GM12878 (cell line): ENCODE measurements around the gene ETV6. TPM values are rescaled to one million over a fixed set of nuclear protein-coding genes. Genes with fewer than 3 reads are reported as not detected.

Experiments used
- ATAC-seq: fragments of 200-7000 bp; cut with Tn5 transposase; 3 replicates; pipeline ENCODE4 v1.9.1; 2020; ENCODE audit warnings: mild to moderate bottlenecking, moderate library complexity
- BruUV-seq: library from RNA; stranded (reverse); fragments of 400-500 nt; replicated peaks from 2 replicates; lab custom pipeline; 2021; lab: Mats Ljungman, UMichigan
- CTCF ChIA-PET: fragments of 300-600 bp; sonication (Branson Sonifier 250); formaldehyde crosslinking; extraction: SDS; loops from one replicate; lab custom pipeline; 2021; ENCODE audit warnings: inconsistent platforms; lab: Yijun Ruan, JAX
- POLR2A ChIA-PET: fragments of 350-600 bp; formaldehyde crosslinking; extraction: SDS; loops from one replicate; lab custom pipeline; 2021; ENCODE audit warnings: inconsistent platforms; lab: Charles Lee
- RAD21 ChIA-PET: fragments of 300-600 bp; sonication (Branson Sonifier 250); formaldehyde crosslinking; loops from one replicate; lab custom pipeline; 2023; ENCODE audit warnings: antibody characterized with exemption; ENCODE audit not compliant: unreplicated experiment; lab: Charles Lee
- SMC1A ChIA-PET: fragments of 300-600 bp; sonication (Branson Sonifier 250); formaldehyde crosslinking; loops from one replicate; lab custom pipeline; 2023; ENCODE audit not compliant: unreplicated experiment, uncharacterized antibody; lab: Charles Lee
- DNase-seq: peaks from one replicate; pipeline ENCODE4 v3.0.0-alpha.2; 2011; ENCODE audit warnings: low read depth, low spot score
- FAIRE-seq: peaks from 3 replicates; lab custom pipeline; 2011; peaks lifted over from hg19 to GRCh38; lab: Jason Lieb, UNC
- H2AFZ ChIP-seq: 2 replicates; pipeline ENCODE4 v1.6.0; 2011; ENCODE audit warnings: low read depth, low read length, control low read depth; ENCODE audit not compliant: control insufficient read depth
- H3K27ac ChIP-seq: 2 replicates; pipeline ENCODE4 v1.5.1; 2011; ENCODE audit warnings: control low read depth; ENCODE audit not compliant: control insufficient read depth, insufficient read depth
- H3K27me3 ChIP-seq, 2 experiments: replicated peaks in 1 of 2; 2 replicates each; pipeline versions ENCODE4 v1.6.0 to v1.6.1; 2011; ENCODE audit warnings: low read length in 1 of 2; ENCODE audit not compliant: control insufficient read depth in 2 of 2, insufficient read depth in 2 of 2
- H3K36me3 ChIP-seq, 2 experiments: 2 replicates each; pipeline ENCODE4 v1.5.1; 2011; ENCODE audit warnings: low read length in 1 of 2; ENCODE audit not compliant: control insufficient read depth in 2 of 2, insufficient read depth in 2 of 2
- H3K4me1 ChIP-seq: 2 replicates; pipeline ENCODE4 v1.6.1; 2011; ENCODE audit warnings: mild to moderate bottlenecking, low read length, moderate library complexity, mixed read lengths; ENCODE audit not compliant: control insufficient read depth, insufficient read depth
- H3K4me2 ChIP-seq: 2 replicates; pipeline ENCODE4 v1.6.0; 2011; ENCODE audit warnings: control low read depth; ENCODE audit not compliant: control insufficient read depth, insufficient read depth
- H3K4me3 ChIP-seq: fragments of 200-600 bp; sonication (generic); 2 replicates; pipeline ENCODE4 v1.5.1; 2016
- H3K79me2 ChIP-seq: 2 replicates; pipeline ENCODE4 v1.6.0; 2011; ENCODE audit warnings: low read length; ENCODE audit not compliant: control insufficient read depth, insufficient read depth
- H3K9ac ChIP-seq: 2 replicates; pipeline ENCODE4 v1.8.0; 2011; ENCODE audit warnings: low read length, control low read depth, mixed read lengths; ENCODE audit not compliant: control insufficient read depth, insufficient read depth
- H3K9me3 ChIP-seq: replicated peaks from 3 replicates; pipeline ENCODE4 v1.5.1; 2011; ENCODE audit warnings: mild to moderate bottlenecking, low read length; ENCODE audit not compliant: control insufficient read depth, insufficient read depth
- H4K20me1 ChIP-seq: 2 replicates; pipeline ENCODE4 v1.6.0; 2011; ENCODE audit not compliant: control insufficient read depth, insufficient read depth
- ATF7 ChIP-seq: fragments of 450-650 bp; IDR thresholded peaks from 2 replicates; pipeline ENCODE4 v1.6.1; 2016; ENCODE audit warnings: low read depth, mild to moderate bottlenecking
- BCLAF1 ChIP-seq: fragments of 450-650 bp; IDR thresholded peaks from 2 replicates; pipeline ENCODE4 v1.6.1; 2017; ENCODE audit warnings: antibody characterized with exemption, mild to moderate bottlenecking, moderate library complexity
- BRCA1 ChIP-seq: IDR thresholded peaks from 2 replicates; pipeline ENCODE4 v1.6.1; 2011; ENCODE audit warnings: low read depth, low read length, improper control_type of control experiment
- E2F4 ChIP-seq: IDR thresholded peaks from 2 replicates; pipeline ENCODE4 v1.6.1; 2012; ENCODE audit warnings: low read depth, low read length, improper control_type of control experiment
- EP300 ChIP-seq, 2 experiments: fragments of 150-350 bp in 1 of 2; IDR thresholded peaks; 2 replicates each; pipeline ENCODE4 v1.6.1; 2011 to 2012; ENCODE audit warnings: low read depth in 2 of 2, low read length in 2 of 2, borderline replicate concordance in 1 of 2, improper control_type of control experiment in 1 of 2, inconsistent platforms in 1 of 2; ENCODE audit not compliant: control insufficient read depth in 1 of 2
- HSF1 ChIP-seq: fragments of 150-350 bp; IDR thresholded peaks from 2 replicates; pipeline ENCODE4 v1.6.1; 2014; ENCODE audit warnings: mild to moderate bottlenecking, low read depth, low read length
- IKZF2 ChIP-seq, 2 experiments: fragments of 450-650 bp; IDR thresholded peaks; 2 replicates each; pipeline ENCODE4 v1.6.1; 2017; ENCODE audit warnings: mild to moderate bottlenecking in 2 of 2, moderate library complexity in 2 of 2
- JUNB ChIP-seq: IDR thresholded peaks from 2 replicates; pipeline ENCODE4 v1.6.1; 2016; ENCODE audit warnings: antibody characterized with exemption, mild to moderate bottlenecking
- MXI1 ChIP-seq: fragments of 150-350 bp; IDR thresholded peaks from 2 replicates; pipeline ENCODE4 v1.6.1; 2011; ENCODE audit warnings: low read depth, mild to moderate bottlenecking, inconsistent platforms, low read length, improper control_type of control experiment
- RAD51 ChIP-seq: fragments of 450-650 bp; IDR thresholded peaks from 2 replicates; pipeline ENCODE4 v1.6.1; 2016; ENCODE audit warnings: moderate library complexity, mild to moderate bottlenecking, inconsistent platforms
- SKIL ChIP-seq: fragments of 450-650 bp; IDR thresholded peaks from 2 replicates; pipeline ENCODE4 v1.6.1; 2017; ENCODE audit warnings: mild to moderate bottlenecking, low read depth, inconsistent platforms; ENCODE audit not compliant: poor library complexity, severe bottlenecking
- SMC3 ChIP-seq: IDR thresholded peaks from 2 replicates; pipeline ENCODE4 v1.6.1; 2011; ENCODE audit warnings: low read length, improper control_type of control experiment, borderline replicate concordance
- SUZ12 ChIP-seq: fragments of 200-600 bp; sonication (generic); IDR thresholded peaks from one replicate; pipeline ENCODE4 v1.6.1; 2018; ENCODE audit warnings: antibody characterized with exemption, mild to moderate bottlenecking; ENCODE audit not compliant: unreplicated experiment
- ZSCAN29 ChIP-seq: fragments of 450-650 bp; IDR thresholded peaks from 2 replicates; pipeline ENCODE4 v1.6.1; 2017; ENCODE audit warnings: mild to moderate bottlenecking, moderate library complexity
- WGBS: methylation state at CpG from one replicate; pipeline ENCODE4 v1.1.6; 2016; ENCODE audit warnings: low lambda C conversion rate; ENCODE audit not compliant: insufficient replicate concordance, insufficient coverage; ENCODE audit errors: missing lambda C conversion rate; 5-methylcytosine and 5-hydroxymethylcytosine counted together
- in situ Hi-C: fragments of 300-500 bp; cut with MboI; formaldehyde crosslinking; loops from 9 replicates; pipeline ENCODE4 v1.14.3; 2018; ENCODE audit warnings: mixed read lengths
- intact Hi-C: fragments of 100-400 bp; cut with micrococcal nuclease; formaldehyde crosslinking; loops from one replicate; pipeline ENCODE4 v1.14.2; 2022; ENCODE audit not compliant: unreplicated experiment
- polyA plus RNA-seq, 11 experiments: library from polyadenylated mRNA; depleted of rRNA in 4 of 11; unstranded in 6 of 11; stranded (reverse) in 5 of 11; fragments of >200 nt; fragmentation: Nextera tagmentation in 4 of 11; fragmentation: Illumina TruSeq in 1 of 11; extraction: Ambion mirVana in 4 of 11; extraction: Trizol in 1 of 11; gene quantifications; 1 replicate in 1 of 11; 2 replicates in 10 of 11; pipeline versions ENCODE4 v1.2.1 to v1.2.3, GENCODE V29; 2011 to 2016; ENCODE audit warnings: inconsistent platforms in 2 of 11, missing spikeins in 2 of 11, low read depth in 1 of 11
- total RNA-seq, 4 experiments: library from RNA; depleted of rRNA in 3 of 4; stranded (reverse); fragments of >200 nt in 3 of 4; fragmentation: Illumina TruSeq in 1 of 4; extraction: Trizol in 1 of 4; gene quantifications; 2 replicates each; pipeline versions ENCODE4 v1.2.1 to v1.2.3, GENCODE V29; 2013 to 2021

The ETV6 gene
- total and polyA plus RNA-seq, 10 of the 15 experiments (the other 5 are each of a cell fraction or from before 2014, with no cell fraction given): 6.6 to 74.8 (median 24.6) TPM

- no peak for TF ChIP-seq BCLAF1
These were observed 82.5 kb downstream of the ETV6 start (continued) for GRCh38 chr12:11732023-11732422.

GRCh38 chr12:11732715-11733114 is 83.2 kb downstream of the ETV6 start:
- Histone ChIP-seq H2AFZ (no peak overlapping the region), H3K27me3 (no peaks in the 10 kb centered on the region), H3K4me2 (peak overlapping the region; percentile 52), H4K20me1 (no peaks in the 10 kb centered on the region), H3K79me2 (peaks cover 92% of the 10 kb centered on the region), H3K4me3 (peak overlapping the region; percentile 54; the same call in 1 of the 2 replicates), H3K27ac (peak overlapping the region; percentile 89), H3K36me3 (peaks cover 3 to 8% of the 10 kb centered on the region in 2 experiments; a peak in 2 of 4 replicates), H3K4me1 (peaks cover 74% of the 10 kb centered on the region), H3K9me3 (no peaks in the 10 kb centered on the region), H3K9ac (peak overlapping the region; percentile 82)
- CTCF ChIA-PET: interaction anchor here (0.6 to 6.8 kb wide), 15 partner anchors 12 to 300 kb away, joined by 3 to 47 read pairs (median 7); no protein-coding TSS in a partner anchor
- FAIRE-seq: no peak
- POLR2A ChIA-PET: interaction anchor here (2.0 to 5.1 kb wide), 5 partner anchors 12 to 47 kb away, joined by 12 to 44 read pairs (median 25); no protein-coding TSS in a partner anchor
- no TSS peak for BruUV-seq
- DNase-seq: no peak
- SMC1A ChIA-PET: interaction anchor here (1.3 to 21.5 kb wide), 15 partner anchors 9 to 189 kb away, joined by 3 to 433 read pairs (median 10); partner anchors contain the start of gene ETV6
- intact Hi-C loops (loop anchor here (1.0 to 2.0 kb wide), 3 partner anchors 48 to 278 kb away; no protein-coding TSS in a partner anchor), in situ Hi-C loops (no loop called here)
- WGBS: 3% methylated on average over 2 of the region's 2 CpGs
- RAD21 ChIA-PET: interaction anchor here (0.9 to 19.9 kb wide), 14 partner anchors 8 to 300 kb away, joined by 3 to 497 read pairs (median 18); no protein-coding TSS in a partner anchor
- peak; percentile 26 for ATAC-seq
- TF ChIP-seq MXI1 (no peak), ZSCAN29 (no peak), SUZ12 (no peak), SMC3 (no peak), EP300 (IDR thresholded peaks at IDR 0.05; ENCODE audit: borderline replicate concordance in 1 of 2, control insufficient read depth in 1 of 2, low read depth in 2 of 2, low read length in 2 of 2) (peak; percentile 64 to 80; a peak in 3 of 4 replicates), RAD51 (0 out of 2 replicates have a peak, but pooled peaks have one; percentile 24), JUNB (peak; percentile 77), SKIL (peak; percentile 83), ATF7 (0 out of 2 replicates have a peak, but pooled peaks have one; percentile 30), IKZF2 (IDR thresholded peaks at IDR 0.05) (peak; percentile 47 to 50; a peak in 3 of 4 replicates), E2F4 (no peak), HSF1 (no peak), BRCA1 (no peak)
